Ramos (cell line): Measurements from ENCODE around the gene SCN4A.

Experiments used
- in situ Hi-C: fragments of 300-500 bp; cut with MboI; formaldehyde crosslinking; loops from one replicate; pipeline ENCODE4 v1.14.3; 2022; ENCODE audit warnings: low sequenced_read_pairs; ENCODE audit not compliant: unreplicated experiment

SCN4A gene

GRCh38 chr17:63941751-63942150, 31.0 kb downstream of the SCN4A start:
- in situ Hi-C loops: loop anchor here (25.0 kb wide), 1 partner anchor 1046 kb away; no protein-coding TSS in a partner anchor

DNA sequence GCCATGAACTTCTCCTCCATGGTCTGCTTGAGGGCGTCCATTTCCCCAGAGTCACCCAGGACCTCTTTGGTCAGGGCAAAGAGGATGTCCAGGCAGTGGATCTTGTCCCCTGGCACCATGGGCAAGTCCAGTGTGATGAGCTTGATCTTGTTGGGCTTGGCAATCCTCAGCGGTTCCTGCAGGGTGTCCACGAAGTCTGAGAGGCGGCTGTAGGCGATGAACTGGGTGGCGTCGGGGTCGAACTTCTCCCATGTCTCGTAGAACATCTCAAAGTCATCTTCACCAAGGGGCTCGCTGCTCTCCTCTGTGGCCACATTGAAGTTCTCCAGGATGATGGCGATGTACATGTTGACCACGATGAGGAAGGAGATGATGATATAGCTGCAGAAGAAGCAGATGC, 31.6 kb downstream of the SCN4A start:
- in situ Hi-C loops: loop anchor here (25.0 kb wide), 1 partner anchor 1046 kb away; no protein-coding TSS in a partner anchor

DNA sequence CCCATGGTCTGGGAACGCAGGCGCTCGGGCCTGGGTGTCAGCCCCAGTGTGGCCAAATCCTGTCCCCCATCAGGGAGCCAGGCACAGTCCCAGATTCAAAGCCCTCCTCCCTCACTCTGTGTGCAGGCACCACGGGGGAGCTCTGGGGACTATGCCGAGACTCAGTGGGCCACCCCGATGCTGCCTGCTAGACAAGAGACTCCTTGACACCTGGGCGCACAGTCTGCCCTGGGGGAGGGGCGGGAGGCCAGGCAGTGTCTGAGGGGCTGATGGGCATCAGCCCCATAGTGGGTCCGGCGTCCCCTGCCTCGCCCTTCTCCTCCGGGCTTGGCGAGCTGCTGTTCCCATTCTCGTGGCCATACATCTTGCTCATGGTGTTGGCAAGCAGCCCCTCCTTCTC, 32.1 kb downstream of the SCN4A start:
- in situ Hi-C loops: loop anchor here (25.0 kb wide), 1 partner anchor 1047 kb away; no protein-coding TSS in a partner anchor

- in situ Hi-C loops: loop anchor here (25.0 kb wide), 1 partner anchor 1047 kb away; no protein-coding TSS in a partner anchor
Observed at GRCh38 chr17:63939884-63940283, 32.8 kb downstream of the SCN4A start.

GRCh38 chr17:63939401-63939800, 33.3 kb downstream of the SCN4A start:
- in situ Hi-C loops: loop anchor here (25.0 kb wide), 1 partner anchor 1048 kb away; no protein-coding TSS in a partner anchor

- in situ Hi-C loops: loop anchor here (25.0 kb wide), 1 partner anchor 1049 kb away; no protein-coding TSS in a partner anchor
Observed at GRCh38 chr17:63937920-63938319, 34.8 kb downstream of the SCN4A start.

DNA sequence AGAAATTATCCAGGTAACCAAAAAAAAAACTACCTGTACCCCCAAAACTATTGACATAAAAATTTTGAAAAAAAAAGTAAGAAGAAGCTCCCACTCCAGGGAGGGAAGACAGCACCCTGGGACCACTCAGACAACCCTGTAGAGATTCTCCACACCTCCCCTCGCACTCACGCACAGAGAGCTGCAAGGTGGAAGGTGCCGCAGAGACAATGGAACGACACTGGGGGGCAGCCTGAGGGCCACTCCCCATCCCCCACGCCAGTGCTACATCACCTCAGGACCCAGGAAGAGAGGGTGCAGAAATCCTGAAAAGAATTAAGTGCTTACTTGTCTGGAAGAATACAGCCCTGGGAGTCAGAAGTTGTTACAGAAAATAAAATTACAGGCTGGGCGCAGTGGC, 35.4 kb downstream of the SCN4A start:
- in situ Hi-C loops: loop anchor here (25.0 kb wide), 1 partner anchor 1050 kb away; no protein-coding TSS in a partner anchor

- in situ Hi-C loops: loop anchor here (25.0 kb wide), 1 partner anchor 1053 kb away; no protein-coding TSS in a partner anchor
Observed at GRCh38 chr17:63934183-63935112, 38.3 kb downstream of the SCN4A start.

- in situ Hi-C loops: loop anchor here (25.0 kb wide), 1 partner anchor 1054 kb away; no protein-coding TSS in a partner anchor
Observed at GRCh38 chr17:63933598-63933997, 39.1 kb downstream of the SCN4A start.

- in situ Hi-C loops: loop anchor here (25.0 kb wide), 1 partner anchor 1055 kb away; no protein-coding TSS in a partner anchor
Observed at GRCh38 chr17:63932721-63933120, 40.0 kb downstream of the SCN4A start.

GRCh38 chr17:63931981-63932561, 40.6 kb downstream of the SCN4A start, which contains the start of gene CD79B:
Gene CD79B, minus strand, starts transcription at chr17:63932331. Its CDS starts 70 bp downstream, at chr17:63932261.
- in situ Hi-C loops: loop anchor here (25.0 kb wide), 1 partner anchor 1055 kb away; no protein-coding TSS in a partner anchor

DNA sequence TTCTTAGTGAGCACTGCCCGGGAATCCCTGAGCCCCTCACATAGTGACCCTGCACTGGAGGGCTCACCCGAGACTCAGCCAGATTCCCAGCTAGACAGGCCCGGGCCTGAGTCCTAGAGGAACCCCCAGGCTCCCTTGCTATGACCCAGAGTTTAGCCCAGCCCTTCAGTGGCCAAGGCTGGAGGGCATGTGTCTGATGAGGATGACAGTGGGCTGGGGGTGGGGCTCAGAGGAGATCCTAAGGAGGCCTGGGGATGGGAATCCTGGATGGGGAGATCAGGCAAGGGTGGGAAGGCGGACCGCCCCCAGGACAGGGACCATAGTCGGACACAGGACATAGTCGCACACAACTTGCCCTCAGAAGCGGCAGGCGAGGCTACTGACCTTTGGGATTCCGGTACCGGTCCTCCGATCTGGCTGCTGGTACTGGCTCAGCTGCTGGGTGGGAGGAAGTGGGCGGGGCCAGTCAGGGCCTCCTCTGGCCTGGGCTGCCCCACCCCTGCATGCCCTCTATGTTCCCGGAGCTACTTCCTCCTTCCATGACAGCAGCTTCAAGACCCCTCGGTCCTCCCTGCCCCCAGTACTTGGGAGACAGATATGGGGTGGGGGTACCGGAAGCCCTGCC, 41.7 kb downstream of the SCN4A start:
- in situ Hi-C loops: loop anchor here (25.0 kb wide), 1 partner anchor 1056 kb away; no protein-coding TSS in a partner anchor

GRCh38 chr17:63929860-63930766, 42.6 kb downstream of the SCN4A start:
- in situ Hi-C loops: loop anchor here (25.0 kb wide), 1 partner anchor 1057 kb away; no protein-coding TSS in a partner anchor

- in situ Hi-C loops: loop anchor here (25.0 kb wide), 1 partner anchor 1058 kb away; no protein-coding TSS in a partner anchor
Observed at GRCh38 chr17:63928966-63929695, 43.6 kb downstream of the SCN4A start.

DNA sequence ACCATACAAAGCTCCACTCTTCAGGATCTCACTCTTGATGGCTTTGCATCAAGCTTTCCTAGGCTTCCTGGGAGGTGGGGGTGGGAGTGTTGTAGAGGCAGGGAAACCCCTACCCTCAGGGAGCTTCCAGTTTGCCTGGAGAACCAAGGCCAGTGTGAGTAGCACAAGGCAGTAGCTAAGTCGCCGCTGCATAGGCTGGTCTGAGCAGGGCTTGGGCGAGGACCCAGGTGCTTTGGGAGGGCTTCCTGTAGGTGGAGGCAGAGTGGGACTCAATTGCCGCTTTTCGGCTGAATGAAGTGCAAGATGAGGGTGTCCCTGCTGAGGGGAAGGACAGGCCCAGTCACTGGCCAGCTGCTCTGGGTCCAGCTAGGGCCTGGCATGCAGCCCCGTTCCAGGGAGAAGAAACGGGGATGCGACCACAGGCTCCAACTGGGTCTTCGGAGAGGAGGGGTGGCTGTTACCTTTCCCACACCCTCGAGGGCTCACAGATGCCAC, 44.5 kb downstream of the SCN4A start:
- in situ Hi-C loops: loop anchor here (25.0 kb wide), 1 partner anchor 1059 kb away; no protein-coding TSS in a partner anchor

- in situ Hi-C loops: loop anchor here (25.0 kb wide), 1 partner anchor 1060 kb away; no protein-coding TSS in a partner anchor
Observed at GRCh38 chr17:63927464-63928171, 45.1 kb downstream of the SCN4A start.

GRCh38 chr17:63926164-63926563, 46.6 kb downstream of the SCN4A start:
- in situ Hi-C loops: loop anchor here (25.0 kb wide), 1 partner anchor 1061 kb away; no protein-coding TSS in a partner anchor
